Right ventricle myocardium superior (tissue), 1 donor: ENCODE results near the gene LCE1E. TPM values are rescaled to one million over a fixed set of nuclear protein-coding genes. Genes with fewer than 3 reads are reported as not detected.

Source experiments
- ATAC-seq: fragments of 200-7000 bp; cut with Tn5 transposase; one replicate; pipeline ENCODE4 v1.9.1; 2020; ENCODE audit warnings: mild to moderate bottlenecking; ENCODE audit not compliant: poor library complexity
- DNase-seq: peaks from one replicate; pipeline ENCODE4 v3.0.0-alpha.2; 2020
- intact Hi-C: fragments of 100-400 bp; cut with DNase I; formaldehyde crosslinking; loops from one replicate; pipeline ENCODE4 v1.11.2; 2022
- long read RNA-seq: library from polyadenylated mRNA; unstranded; transcript quantifications from one replicate; pipeline ENCODE4 v2.0.0, GENCODE V29; 2021
- total RNA-seq: library from RNA; stranded (reverse); fragmentation: NEBNext Ultra II Directional; extraction: Animal tissue kit (Norgen Biotek cat#: 25700); gene quantifications from one replicate; pipeline ENCODE4 v1.2.1, GENCODE V29; 2021
- donor health status: DM: no; HTN: yes; CAD: no; lungs with severe emphysema.

LCE1E gene
- total RNA-seq = not detected
- long read RNA-seq = 0 reads

DNA sequence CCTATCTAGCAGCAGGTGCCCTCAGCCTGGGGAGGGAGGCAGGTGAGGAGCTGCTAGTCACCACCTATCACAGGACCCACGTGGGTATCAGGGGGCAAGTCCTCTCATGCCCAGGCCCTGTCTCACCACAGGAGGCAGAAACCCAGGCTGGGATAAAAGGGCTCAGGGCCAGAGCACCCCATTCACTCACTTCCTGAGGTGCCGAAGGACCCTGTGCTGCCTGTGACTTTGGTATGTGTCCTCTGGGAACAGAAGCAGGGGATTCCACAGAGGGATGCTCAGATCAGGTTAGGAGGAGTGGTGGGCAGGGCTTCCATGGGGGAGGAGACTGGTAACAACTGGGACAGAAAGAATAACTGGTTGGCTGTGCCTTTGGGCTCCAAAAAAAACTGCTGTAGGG lies at the start of gene LCE1E:
Gene LCE1E (plus strand): TSS at position 181 of the 400 bp plus-strand sequence. CDS start 1,043 bp downstream, outside the sequence.
- intact Hi-C loops = no loop called here
- ATAC-seq = no peak
- no peak for DNase-seq

GRCh38 chr1:152737997-152738396 lies 48.1 kb upstream of the LCE1E start:
- ATAC-seq = no peak

DNA sequence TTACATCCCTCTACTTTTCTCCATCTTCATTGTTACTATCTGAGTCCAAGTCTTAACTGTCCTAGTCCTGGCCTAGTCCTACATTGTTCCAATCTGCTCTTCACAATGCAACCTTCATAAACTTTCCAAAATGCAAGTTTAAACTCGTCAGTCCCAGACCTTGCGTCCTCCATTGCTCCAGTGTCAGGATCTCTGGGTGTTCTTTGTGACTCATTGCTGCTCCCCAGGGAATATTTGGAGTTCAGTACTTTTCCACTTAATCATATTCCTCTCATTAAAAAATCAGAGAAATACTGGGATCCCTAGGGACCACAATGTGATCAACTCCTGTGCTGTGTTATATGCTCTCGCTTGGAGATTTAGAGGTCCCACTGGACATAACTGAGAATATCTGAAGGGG lies 46.2 kb upstream of the LCE1E start:
- DNase-seq (no peak), ATAC-seq (no peak)
- intact Hi-C loops = no loop called here

More at GRCh38 chr1:152737997-152738396, 48.1 kb upstream of the LCE1E start:
- no peak for DNase-seq
- intact Hi-C loops = no loop called here

DNA sequence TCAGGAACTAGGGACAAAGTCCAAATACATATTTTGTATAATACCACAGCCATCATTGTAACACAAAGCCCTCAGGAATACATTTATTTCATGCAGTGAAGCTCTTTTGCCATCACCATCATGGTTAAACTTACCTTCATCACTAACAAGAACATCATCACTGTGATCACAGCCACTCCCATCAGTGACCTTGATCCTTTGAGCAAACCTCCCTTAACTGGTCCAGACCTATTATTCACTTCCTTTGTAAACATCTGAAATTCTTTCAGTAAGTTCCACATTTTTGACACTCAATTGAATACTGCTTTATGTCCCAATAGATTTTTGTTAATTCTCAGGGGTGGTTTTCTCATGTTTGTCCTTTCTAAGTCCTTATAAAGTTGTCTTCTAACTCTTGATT lies 44.4 kb upstream of the LCE1E start:
- no peak for DNase-seq
- ATAC-seq = no peak

GRCh38 chr1:152743371-152744145 lies 42.5 kb upstream of the LCE1E start:
- no peak for ATAC-seq
- intact Hi-C loops = no loop called here

More for the DNA sequence above, 44.4 kb upstream of the LCE1E start:
- intact Hi-C loops = no loop called here

DNA sequence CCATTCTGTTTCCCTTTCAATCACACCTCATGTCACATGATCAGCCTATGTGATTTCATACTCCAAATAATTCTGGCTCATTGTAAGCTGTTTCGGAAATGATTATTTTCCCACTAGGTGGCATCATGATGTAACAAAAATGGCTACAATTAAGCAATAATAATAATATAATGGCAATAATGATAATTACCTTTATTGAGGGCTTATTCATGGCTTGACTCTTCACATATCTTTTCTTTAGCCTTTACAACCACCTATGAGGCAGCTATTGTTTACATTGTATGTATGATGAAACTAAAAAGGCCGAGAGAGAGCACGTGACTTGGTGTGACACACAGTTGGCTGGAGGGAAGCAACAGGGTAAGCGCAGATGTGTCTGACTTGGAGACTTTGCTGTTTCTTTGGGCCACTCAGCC lies 40.8 kb upstream of the LCE1E start:
- DNase-seq (no peak), ATAC-seq (no peak)
- intact Hi-C loops = no loop called here

More at GRCh38 chr1:152743371-152744145, 42.5 kb upstream of the LCE1E start:
- DNase-seq = no peak

DNA sequence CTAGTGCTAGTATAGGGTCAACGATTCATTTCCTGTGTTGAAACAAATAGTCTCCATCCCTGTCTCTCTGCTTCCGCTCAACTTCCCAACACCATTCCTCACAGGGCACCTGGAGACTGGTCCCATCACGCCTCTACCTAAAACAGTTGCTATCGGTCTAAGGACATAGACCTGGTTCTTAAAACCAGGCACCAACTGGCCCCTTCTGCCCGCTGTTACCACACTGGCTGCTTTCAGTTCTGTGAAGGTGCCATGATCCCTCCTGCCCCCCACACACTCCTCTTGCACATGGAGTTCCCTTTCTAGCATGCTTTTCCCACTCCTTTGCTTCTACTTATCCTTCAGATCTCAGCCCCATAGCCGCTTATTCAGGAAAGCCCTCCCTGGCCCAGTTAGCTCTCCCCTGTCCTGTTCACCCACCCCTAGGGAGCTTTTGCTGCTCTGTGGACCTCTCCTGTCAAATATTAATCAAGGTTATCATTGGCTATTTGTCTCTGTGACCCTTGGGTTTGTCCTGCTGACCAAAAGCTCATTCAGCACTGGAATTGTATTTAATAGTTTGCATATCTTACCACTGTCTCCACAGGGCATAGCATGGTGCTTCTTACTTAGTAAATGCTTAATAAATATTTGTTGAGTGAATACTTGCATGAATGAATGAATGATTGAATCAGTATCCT lies 40.2 kb upstream of the LCE1E start:
- no peak for ATAC-seq
- intact Hi-C loops = no loop called here
- DNase-seq = no peak

DNA sequence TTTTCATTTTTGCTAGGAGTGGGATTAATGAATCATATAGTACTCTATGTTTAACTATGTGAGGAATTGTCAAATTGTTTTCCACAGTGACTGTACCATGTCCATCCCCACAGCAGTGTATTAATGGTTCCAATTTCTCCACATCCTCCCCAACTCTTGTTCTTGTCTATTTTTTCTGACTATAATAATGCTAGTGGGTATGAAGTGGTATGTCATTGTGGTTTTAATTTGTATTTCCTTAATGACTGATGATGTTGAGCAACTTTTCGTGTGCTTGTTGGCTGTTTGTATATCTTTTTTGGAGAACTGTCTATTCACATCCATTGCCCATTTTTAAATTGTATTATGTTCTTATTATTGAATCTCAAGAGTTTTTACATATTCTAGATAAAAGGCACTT lies 38.2 kb upstream of the LCE1E start:
- ATAC-seq (no peak), DNase-seq (no peak)
- intact Hi-C loops = no loop called here

GRCh38 chr1:152752225-152752624 lies 33.8 kb upstream of the LCE1E start:
- intact Hi-C loops = no loop called here
- ATAC-seq = no peak
- no peak for DNase-seq

- ATAC-seq = no peak
Observed at GRCh38 chr1:152753586-152753985, 32.5 kb upstream of the LCE1E start.

GRCh38 chr1:152756872-152757271 lies 29.2 kb upstream of the LCE1E start:
- intact Hi-C loops = no loop called here
- no peak for ATAC-seq
- no peak for DNase-seq

More at GRCh38 chr1:152753586-152753985, 32.5 kb upstream of the LCE1E start:
- DNase-seq = no peak
- intact Hi-C loops = no loop called here

GRCh38 chr1:152757747-152758146 lies 28.3 kb upstream of the LCE1E start, which contains the start of gene KPRP:
TSS of gene KPRP (plus strand) at chr1:152758025. CDS start at chr1:152759589, 1,564 bp downstream.
- intact Hi-C loops = no loop called here
- DNase-seq (no peak), ATAC-seq (no peak)

DNA sequence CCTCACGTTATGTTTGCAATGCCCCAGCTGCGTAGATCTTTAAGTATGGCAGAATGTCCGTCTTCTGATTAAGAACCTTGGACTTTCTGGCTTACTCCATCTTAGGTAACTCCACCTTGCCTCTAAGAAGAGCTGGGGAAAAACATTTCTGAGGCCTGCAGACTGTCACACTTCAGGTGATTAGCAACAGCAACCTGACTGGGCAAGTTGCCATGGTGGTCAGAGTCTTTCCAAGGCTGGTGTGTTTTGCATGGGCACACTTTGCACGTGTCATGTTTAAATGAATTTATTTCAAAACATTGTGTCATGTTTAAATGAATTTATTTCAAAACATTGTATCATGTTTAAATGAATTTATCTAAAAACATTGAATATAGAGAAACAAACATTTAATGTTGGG lies 27.4 kb upstream of the LCE1E start:
- intact Hi-C loops = no loop called here
- no peak for ATAC-seq
- no peak for DNase-seq

DNA sequence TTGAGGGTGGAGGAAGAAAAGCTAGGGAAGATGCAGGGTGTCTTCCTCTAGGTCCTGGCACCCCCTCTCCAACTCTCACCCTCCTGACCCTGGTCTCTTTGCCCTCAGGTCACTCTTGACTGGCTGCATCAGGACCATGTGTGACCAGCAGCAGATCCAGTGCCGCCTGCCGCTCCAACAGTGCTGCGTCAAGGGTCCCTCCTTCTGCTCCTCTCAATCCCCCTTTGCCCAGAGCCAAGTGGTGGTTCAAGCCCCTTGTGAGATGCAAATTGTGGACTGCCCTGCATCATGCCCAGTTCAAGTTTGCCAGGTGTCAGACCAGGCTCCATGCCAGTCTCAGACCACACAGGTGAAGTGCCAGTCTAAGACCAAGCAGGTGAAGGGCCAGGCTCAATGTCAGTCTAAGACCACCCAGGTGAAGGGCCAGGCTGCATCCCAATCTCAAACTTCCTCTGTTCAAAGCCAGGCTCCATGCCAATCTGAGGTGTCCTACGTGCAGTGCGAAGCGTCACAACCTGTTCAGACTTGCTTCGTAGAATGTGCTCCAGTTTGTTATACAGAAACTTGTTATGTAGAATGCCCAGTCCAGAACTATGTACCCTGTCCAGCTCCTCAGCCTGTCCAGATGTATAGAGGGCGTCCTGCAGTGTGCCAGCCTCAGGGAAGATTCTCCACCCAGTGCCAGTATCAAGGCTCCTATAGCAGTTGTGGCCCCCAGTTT lies 26.4 kb upstream of the LCE1E start:
- DNase-seq (no peak), ATAC-seq (no peak)
- intact Hi-C loops = no loop called here

DNA sequence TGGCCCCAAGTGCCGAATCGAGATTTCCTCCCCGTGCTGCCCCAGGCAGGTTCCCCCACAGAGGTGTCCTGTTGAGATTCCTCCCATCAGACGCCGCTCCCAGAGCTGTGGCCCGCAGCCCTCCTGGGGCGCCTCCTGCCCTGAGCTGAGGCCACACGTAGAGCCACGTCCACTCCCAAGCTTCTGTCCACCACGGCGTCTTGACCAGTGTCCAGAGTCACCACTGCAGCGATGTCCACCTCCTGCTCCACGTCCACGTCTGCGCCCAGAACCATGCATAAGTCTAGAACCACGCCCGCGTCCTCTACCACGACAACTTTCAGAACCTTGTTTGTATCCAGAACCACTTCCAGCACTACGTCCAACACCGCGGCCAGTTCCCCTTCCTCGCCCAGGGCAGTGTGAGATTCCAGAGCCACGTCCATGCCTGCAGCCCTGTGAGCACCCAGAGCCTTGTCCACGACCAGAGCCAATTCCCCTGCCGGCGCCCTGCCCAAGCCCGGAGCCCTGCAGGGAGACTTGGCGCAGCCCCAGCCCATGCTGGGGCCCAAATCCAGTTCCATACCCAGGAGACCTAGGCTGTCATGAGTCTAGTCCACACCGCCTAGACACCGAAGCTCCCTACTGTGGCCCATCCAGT lies 25.4 kb upstream of the LCE1E start:
- DNase-seq (no peak), ATAC-seq (no peak)
- intact Hi-C loops = no loop called here

- no peak for DNase-seq
- intact Hi-C loops = no loop called here
- ATAC-seq = no peak
Observed at GRCh38 chr1:152761609-152762213, 24.3 kb upstream of the LCE1E start.

- no peak for DNase-seq
- no peak for ATAC-seq
- intact Hi-C loops = no loop called here
Observed at GRCh38 chr1:152768847-152769533, 17.1 kb upstream of the LCE1E start.

DNA sequence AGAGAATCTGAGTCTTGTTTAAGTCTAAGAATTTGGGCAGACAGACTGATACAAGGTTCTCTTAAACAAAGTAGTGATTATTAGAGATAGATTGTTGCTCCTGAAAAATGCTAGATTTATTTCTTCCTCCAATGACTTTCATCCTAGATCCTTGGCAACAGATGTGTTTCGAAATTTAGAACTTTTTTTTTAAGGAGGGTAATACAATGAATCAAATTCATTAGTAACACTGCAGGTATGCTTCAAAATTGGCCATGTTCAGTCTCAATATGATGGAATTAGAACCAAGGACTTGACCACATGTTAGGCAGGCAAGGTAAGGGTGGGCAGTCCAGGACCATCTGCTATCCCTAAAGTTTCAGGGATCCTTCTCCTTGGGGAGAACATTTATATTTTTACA lies 15.6 kb upstream of the LCE1E start:
- DNase-seq (no peak), ATAC-seq (no peak)
- intact Hi-C loops = no loop called here
